Tibial artery (tissue), 4 donors: ENCODE results near the gene REX1BD.
"Not testable (repeated sequence)": the region's sequence is repeated elsewhere in the genome, so short reads cannot be mapped to it uniquely, and the experiment has no call there.

Source experiments
- DNase-seq, 2 donors: peaks; one replicate each; pipeline ENCODE4 v3.0.0-alpha.2; 2019
- H3K27ac ChIP-seq, 2 donors: fragments of 200-600 bp; sonication (generic) in 1 of 2; 1 replicate in 1 of 2; 2 replicates in 1 of 2; pipeline ENCODE4 v1.5.1; 2018 to 2019; ENCODE audit warnings: mild to moderate bottlenecking in 1 of 2
- H3K27me3 ChIP-seq, 2 donors: fragments of 200-600 bp; sonication (generic) in 1 of 2; one replicate each; pipeline versions ENCODE4 v1.5.1 to v1.6.0; 2016 to 2019
- H3K36me3 ChIP-seq, 3 donors: fragments of 200-600 bp; sonication (generic) in 2 of 3; one replicate each; pipeline ENCODE4 v1.5.1; 2016 to 2019; ENCODE audit warnings: mild to moderate bottlenecking in 2 of 3
- H3K4me1 ChIP-seq, 4 donors: fragments of 200-600 bp; sonication (generic) in 2 of 4; 1 replicate in 3 of 4; 2 replicates in 1 of 4; pipeline ENCODE4 v1.5.1; 2016 to 2019
- H3K4me3 ChIP-seq, 2 donors: fragments of 200-600 bp; sonication (generic) in 1 of 2; 1 replicate in 1 of 2; 2 replicates in 1 of 2; pipeline ENCODE4 v1.5.1; 2018 to 2019; ENCODE audit warnings: mild to moderate bottlenecking in 2 of 2
- H3K9me3 ChIP-seq, 3 donors: fragments of 200-600 bp; sonication (generic) in 1 of 3; one replicate each; pipeline ENCODE4 v1.5.1; 2016 to 2019
- intact Hi-C: fragments of 100-400 bp; cut with DNase I; formaldehyde crosslinking; loops from one replicate; pipeline ENCODE4 v1.15.0; 2023; ENCODE audit warnings: low total_unique reads
- TF ChIP-seq, protein P1 (sequence below), 2 experiments: fragments of 200-600 bp in 1 of 2; fragments of 450-650 bp in 1 of 2; IDR thresholded peaks; one replicate each; pipeline ENCODE4 v1.5.1; 2017 to 2019; ENCODE audit warnings: antibody characterized with exemption in 2 of 2, mild to moderate bottlenecking in 1 of 2, moderate library complexity in 1 of 2

The REX1BD gene

GRCh38 chr19:18591735-18592385 is 3.3 kb downstream of the REX1BD start:
- peaks cover 0 to 46% (median 36%) of the 10 kb centered on the region in 4 donors for H3K4me1 ChIP-seq
- no peaks in the 10 kb centered on the region for H3K9me3 ChIP-seq
- TF ChIP-seq, protein P1, sequence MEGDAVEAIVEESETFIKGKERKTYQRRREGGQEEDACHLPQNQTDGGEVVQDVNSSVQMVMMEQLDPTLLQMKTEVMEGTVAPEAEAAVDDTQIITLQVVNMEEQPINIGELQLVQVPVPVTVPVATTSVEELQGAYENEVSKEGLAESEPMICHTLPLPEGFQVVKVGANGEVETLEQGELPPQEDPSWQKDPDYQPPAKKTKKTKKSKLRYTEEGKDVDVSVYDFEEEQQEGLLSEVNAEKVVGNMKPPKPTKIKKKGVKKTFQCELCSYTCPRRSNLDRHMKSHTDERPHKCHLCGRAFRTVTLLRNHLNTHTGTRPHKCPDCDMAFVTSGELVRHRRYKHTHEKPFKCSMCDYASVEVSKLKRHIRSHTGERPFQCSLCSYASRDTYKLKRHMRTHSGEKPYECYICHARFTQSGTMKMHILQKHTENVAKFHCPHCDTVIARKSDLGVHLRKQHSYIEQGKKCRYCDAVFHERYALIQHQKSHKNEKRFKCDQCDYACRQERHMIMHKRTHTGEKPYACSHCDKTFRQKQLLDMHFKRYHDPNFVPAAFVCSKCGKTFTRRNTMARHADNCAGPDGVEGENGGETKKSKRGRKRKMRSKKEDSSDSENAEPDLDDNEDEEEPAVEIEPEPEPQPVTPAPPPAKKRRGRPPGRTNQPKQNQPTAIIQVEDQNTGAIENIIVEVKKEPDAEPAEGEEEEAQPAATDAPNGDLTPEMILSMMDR (IDR thresholded peaks at IDR 0.05), result no peak
- no peak overlapping the region for H3K4me3 ChIP-seq
- no peak overlapping the region for H3K27ac ChIP-seq
- DNase-seq, result peak in 1 of 2 donors; percentile 77
- peaks cover 0 to 20% (median 0%) of the 10 kb centered on the region in 3 donors for H3K36me3 ChIP-seq
- no peaks in the 10 kb centered on the region for H3K27me3 ChIP-seq
- intact Hi-C loops, result loop anchor here (10.0 kb wide), 1 partner anchor 253 kb away; no protein-coding TSS in a partner anchor

DNA sequence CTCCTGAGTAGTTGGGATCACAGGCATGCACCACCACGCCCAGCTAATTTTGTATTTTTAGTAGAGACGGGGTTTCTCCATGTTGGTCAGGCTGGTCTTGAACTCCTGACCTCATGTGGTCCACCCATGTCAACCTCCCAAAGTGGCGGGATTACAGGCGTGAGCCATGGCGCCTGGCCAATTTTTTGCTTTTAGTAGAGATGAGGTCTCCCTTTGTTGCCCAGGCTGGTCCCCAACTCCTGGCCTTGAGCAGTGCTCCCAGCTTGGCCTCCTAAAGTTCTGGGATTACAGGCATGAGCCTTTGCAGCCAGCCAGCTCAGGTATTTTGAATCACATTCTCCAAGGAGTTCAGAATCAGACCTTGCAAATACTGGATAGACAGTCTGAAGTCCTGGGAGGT is 4.1 kb downstream of the REX1BD start:
- not testable (repeated sequence) for H3K4me3 ChIP-seq, H3K9me3 ChIP-seq, H3K27me3 ChIP-seq, H3K27ac ChIP-seq, DNase-seq
- peaks cover 0 to 20% (median 0%) of the 10 kb centered on the region in 3 donors for H3K36me3 ChIP-seq
- intact Hi-C loops, result loop anchor here (10.0 kb wide), 1 partner anchor 252 kb away; no protein-coding TSS in a partner anchor
- H3K4me1 ChIP-seq, result peaks cover 0 to 44% (median 35%) of the 10 kb centered on the region in 4 donors

DNA sequence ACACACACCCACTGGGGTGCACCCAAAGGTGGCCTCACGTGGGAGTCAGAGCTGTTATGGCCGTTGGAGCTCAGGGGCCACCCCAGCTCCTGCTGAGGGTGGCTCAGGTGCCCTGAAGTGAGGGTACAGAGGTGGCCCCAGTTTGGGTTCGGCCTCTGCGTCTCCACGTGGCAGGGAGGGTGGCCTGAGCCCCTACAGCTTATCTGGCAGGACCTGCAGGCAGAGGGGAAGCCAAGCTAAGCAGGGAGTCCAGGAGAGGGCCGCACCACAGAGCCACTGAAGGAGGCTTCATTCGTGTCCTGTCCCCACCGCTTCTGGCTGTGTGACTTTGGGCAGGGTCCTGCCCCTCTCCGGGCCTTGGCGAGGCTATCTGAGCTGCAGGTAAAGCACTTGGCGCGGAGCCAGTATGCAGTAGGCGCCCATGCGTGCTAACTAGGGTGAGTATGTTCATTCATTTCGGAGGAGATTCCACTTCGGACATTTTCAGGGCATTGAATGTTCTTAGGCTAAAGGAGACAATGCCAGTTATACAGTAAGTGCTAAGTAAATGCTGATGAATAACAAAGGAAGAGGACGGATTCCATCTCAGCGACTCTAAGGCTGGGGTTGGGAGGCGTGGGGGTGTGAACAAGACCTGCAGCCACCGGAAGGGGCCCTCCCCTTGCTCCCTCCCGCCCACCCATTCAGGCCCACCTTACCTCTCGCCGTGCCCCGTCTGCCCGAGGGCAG is 4.9 kb downstream of the REX1BD start:
- Histone ChIP-seq H3K4me3 (peak overlapping the region; percentile 27 to 42), H3K9me3 (no peaks in the 10 kb centered on the region), H3K4me1 (peaks cover 0 to 37% (median 28%) of the 10 kb centered on the region in 4 donors), H3K27ac (peak overlapping the region; percentile 51 to 74), H3K36me3 (peaks cover 4 to 20% (median 6%) of the 10 kb centered on the region in 3 donors), H3K27me3 (peaks cover 0 to 11% of the 10 kb centered on the region in 2 donors)
- TF ChIP-seq, protein P1 (IDR thresholded peaks at IDR 0.05), result no peak
- intact Hi-C loops, result loop anchor here (10.0 kb wide), 1 partner anchor 251 kb away; no protein-coding TSS in a partner anchor
- no peak for DNase-seq

DNA sequence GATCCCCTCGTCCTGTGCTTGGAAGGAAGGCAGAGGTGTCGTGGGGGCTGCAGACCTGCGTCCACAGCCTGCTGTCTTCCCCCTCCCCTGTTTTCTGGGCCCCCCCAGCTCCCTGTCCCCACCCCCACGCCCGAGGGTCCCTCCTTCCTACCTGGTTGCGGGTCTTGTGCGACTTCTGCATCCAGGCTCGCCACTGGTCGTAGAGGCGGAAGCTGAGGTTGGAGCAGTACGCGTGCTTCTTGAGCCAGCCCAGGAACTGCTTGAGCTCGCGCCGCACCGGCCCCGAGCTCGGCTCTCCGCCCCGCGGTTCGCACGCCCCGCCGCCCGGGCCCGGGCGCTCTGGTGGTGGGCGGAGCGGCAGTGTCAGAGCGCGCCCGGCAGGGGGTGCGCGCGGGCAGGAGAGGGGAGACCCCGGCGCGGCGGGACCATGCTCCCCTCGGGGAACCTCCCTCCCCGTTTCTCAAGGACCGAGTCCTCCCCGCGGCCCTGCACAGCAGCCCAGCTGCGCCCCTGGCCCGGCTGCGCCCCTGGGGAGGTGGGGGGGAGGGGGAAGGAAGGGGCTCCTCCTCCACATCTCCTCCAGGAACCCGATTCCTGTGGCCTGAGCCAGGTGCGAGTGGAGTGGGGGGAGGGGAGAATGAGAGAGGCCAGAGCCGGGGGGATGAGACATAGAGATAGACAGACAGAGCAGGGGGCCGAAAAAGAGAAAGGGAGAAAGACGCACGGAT is 5.7 kb downstream of the REX1BD start:
- Histone ChIP-seq H3K36me3 (peaks cover 7 to 20% (median 14%) of the 10 kb centered on the region in 3 donors), H3K4me3 (peak overlapping the region; percentile 27 to 42), H3K27me3 (peaks cover 0 to 18% of the 10 kb centered on the region in 2 donors), H3K27ac (peak overlapping the region; percentile 51 to 74), H3K4me1 (peaks cover 0 to 34% (median 28%) of the 10 kb centered on the region in 4 donors), H3K9me3 (no peaks in the 10 kb centered on the region)
- TF ChIP-seq, protein P1 (IDR thresholded peaks at IDR 0.05), result peak; percentile 91 to 95
- DNase-seq, result peak; percentile 68 to 86
- intact Hi-C loops, result loop anchor here (10.0 kb wide), 1 partner anchor 251 kb away; no protein-coding TSS in a partner anchor

DNA sequence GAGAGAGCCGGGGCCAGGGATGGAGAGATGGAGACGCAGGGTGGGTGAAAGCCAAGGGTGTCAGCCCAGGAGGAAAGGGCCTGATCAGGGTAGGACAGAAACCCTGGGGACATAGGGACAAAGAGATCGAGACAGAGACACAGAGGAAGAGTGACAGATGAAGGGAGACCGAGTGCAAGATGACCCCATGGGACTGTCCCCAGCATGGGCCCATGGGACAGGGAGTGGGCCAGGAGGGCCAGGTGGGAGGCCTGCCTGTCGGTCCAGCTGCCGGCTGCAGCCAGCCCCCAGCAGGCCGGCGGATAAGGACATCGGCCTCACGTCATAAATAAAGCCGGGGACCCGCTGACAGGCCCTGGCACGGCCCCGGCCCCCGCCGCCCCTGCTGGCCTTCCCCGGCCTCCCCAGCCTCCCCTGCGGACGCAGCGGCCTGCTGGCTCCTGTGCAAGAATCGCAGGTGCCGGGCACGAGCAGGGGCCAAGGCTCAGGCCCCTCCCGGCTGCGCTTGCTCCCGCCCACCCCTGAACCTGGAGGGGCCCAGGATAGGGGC is 6.3 kb downstream of the REX1BD start:
- H3K27me3 ChIP-seq, result peaks cover 0 to 24% of the 10 kb centered on the region in 2 donors
- peak overlapping the region; percentile 51 to 74 for H3K27ac ChIP-seq
- DNase-seq, result no peak
- H3K9me3 ChIP-seq, result no peaks in the 10 kb centered on the region
- peak overlapping the region; percentile 27 to 42 for H3K4me3 ChIP-seq
- intact Hi-C loops, result loop anchor here (5.0 to 10.0 kb wide), 2 partner anchors 77 to 250 kb away; no protein-coding TSS in a partner anchor
- peaks cover 7 to 20% (median 17%) of the 10 kb centered on the region in 3 donors for H3K36me3 ChIP-seq
- TF ChIP-seq, protein P1 (IDR thresholded peaks at IDR 0.05), result no peak
- peaks cover 0 to 28% (median 22%) of the 10 kb centered on the region in 4 donors for H3K4me1 ChIP-seq
